Hepatocyte (in vitro differentiated cells): Measurements from ENCODE around the gene MACF1.

Experiments used
- EZH2 ChIP-seq: fragments of 200-600 bp; sonication (generic); IDR thresholded peaks from 2 replicates; pipeline ENCODE4 v1.6.1; 2016; ENCODE audit warnings: antibody characterized with exemption, mild to moderate bottlenecking, borderline replicate concordance
- EZH2phosphoT487 ChIP-seq: fragments of 200-600 bp; sonication (generic); IDR thresholded peaks from one replicate; pipeline ENCODE4 v1.6.1; 2018; ENCODE audit warnings: antibody characterized with exemption, mild to moderate bottlenecking, low read depth, moderate library complexity; ENCODE audit not compliant: unreplicated experiment, severe bottlenecking
- TF ChIP-seq, protein P1 (sequence below): fragments of 200-600 bp; sonication (generic); IDR thresholded peaks from 2 replicates; pipeline ENCODE4 v1.5.1; 2016; ENCODE audit warnings: antibody characterized with exemption, mild to moderate bottlenecking; ENCODE audit not compliant: poor library complexity

DNA sequence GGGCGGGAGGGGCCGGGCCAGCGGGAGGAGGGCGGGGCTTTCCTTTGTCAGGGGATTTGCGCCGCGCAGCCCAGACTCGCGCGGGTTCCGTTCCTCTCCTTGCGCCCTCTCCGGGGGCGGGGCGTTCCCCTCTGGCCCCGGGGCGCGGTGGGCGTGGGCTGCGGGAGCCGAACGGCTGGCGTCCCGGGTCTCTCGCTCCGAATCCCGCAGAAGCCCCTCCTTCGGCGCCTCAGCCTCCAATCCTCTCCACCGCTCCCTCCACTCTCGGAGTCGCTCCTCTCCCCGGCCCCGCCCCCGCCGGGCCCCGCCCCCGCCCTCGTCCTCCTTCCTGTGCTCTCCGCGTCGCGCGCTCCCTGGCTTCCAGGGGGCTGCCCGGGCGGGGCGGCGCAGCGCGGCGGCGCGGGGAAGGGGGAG lies 204.2 kb downstream of the MACF1 start:
- TF ChIP-seq EZH2 (no peak), EZH2phosphoT487 (no peak)
- TF ChIP-seq, protein P1, sequence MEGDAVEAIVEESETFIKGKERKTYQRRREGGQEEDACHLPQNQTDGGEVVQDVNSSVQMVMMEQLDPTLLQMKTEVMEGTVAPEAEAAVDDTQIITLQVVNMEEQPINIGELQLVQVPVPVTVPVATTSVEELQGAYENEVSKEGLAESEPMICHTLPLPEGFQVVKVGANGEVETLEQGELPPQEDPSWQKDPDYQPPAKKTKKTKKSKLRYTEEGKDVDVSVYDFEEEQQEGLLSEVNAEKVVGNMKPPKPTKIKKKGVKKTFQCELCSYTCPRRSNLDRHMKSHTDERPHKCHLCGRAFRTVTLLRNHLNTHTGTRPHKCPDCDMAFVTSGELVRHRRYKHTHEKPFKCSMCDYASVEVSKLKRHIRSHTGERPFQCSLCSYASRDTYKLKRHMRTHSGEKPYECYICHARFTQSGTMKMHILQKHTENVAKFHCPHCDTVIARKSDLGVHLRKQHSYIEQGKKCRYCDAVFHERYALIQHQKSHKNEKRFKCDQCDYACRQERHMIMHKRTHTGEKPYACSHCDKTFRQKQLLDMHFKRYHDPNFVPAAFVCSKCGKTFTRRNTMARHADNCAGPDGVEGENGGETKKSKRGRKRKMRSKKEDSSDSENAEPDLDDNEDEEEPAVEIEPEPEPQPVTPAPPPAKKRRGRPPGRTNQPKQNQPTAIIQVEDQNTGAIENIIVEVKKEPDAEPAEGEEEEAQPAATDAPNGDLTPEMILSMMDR = no peak
